CD4-positive, alpha-beta T cell treated with Interleukin-10 for 1 hour (primary cell): ENCODE measurements around the gene ANKLE1.

ENCODE experiments used
- DNase-seq: peaks from one replicate; pipeline ENCODE4 v3.0.0-alpha.2; 2020

ANKLE1 gene

DNA sequence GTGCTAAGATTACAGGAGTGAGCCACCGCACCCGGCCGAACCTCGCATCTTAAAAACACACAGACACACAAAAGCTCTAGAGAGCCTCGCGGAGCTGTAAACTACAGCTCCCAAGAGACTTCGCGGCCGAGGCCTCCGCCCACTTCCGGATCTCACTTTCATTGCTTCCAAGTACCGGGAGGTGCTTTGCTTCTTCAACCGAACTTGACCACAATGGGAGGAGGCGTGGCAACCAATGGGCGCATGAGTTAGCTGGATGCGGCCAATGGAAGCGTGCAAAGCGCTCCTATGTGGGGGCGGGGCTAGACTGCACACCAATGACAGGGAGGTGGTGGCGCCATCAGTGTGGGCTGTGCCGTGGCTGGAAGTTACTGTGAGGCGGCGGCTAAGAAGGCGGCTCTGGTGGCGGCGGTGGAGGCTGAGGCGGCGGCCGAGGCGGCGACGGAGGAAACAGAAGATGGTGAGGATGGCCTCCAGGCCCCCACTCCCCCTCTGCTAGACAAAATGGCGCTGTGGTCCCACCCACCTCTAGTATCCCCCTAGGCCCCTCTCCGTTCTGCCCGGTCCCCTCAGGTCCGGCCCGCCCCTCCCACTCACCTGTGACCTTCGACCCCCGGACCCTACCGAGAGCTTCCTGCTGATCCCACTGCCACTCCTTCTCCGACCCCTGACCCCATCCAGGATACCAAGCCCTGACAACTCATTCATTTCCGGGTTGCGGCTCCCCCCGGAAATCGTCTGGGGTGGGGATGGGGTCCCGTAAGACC lies 27.7 kb downstream of the ANKLE1 start, which contains the start of gene DDA1:
DDA1 (plus strand) TSS at position 366 of the 767 bp plus-strand sequence; CDS start at position 458, 92 bp downstream.
- peak; percentile 100 for DNase-seq

DNA sequence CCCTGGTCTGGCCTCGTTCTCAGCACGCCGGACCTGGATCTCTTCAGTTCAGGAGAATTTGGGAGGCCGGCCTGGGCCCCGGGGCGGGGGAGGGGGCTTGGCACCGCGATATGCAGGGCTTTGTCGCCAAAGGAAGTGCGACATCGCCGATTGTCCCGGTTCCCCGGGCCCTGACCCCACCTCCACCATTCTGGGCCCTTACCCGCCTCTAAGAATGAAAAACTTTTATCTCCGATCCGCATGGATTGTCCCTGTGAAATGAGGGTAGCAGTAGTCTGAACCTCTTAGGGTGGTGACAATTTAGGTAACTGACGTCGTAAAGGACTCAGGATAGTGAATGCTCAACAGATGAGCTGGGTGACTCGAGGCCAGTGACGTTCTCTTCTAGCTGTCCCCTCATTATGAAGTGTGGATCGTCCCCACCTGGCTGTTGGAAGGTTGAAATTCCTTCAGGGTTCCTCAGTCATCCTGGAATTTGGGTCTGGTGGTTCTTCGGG lies 28.3 kb downstream of the ANKLE1 start:
- DNase-seq = no peak

DNA sequence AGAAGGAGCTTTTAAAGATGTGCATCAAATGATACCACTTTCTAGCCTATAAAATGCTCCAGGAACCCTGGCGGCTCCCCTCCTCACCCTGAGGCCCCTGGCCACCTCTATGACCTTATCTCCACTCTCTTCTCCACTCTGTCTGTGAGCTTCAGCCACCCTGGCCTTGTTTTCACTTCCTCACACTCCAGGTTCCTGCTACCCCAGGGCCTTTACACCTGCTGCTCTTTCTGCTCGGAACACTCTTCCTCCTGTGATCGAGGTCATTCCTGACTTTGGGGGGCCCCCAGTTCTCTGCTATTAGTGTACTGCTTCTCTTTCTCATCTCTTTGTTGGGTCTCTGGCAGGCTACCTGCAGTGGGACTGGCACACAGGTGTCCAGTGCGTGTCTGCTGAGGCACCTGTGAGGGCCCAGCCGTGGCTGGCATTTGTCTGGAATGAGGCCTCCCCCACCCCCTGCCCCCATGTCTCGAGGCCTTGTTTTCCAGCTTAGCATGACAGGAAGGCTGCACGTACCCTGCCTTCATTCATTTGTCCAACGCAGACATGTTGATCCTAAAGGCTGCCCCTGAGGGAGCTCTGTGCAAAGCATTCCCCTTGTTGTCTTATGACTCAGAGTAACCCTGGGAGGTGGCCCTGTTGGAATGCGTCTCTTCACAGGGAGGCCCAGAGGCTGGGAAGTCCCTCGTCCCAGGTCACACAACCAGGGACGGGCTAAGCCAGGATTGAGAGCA lies 29.9 kb downstream of the ANKLE1 start:
- DNase-seq = no peak

DNA sequence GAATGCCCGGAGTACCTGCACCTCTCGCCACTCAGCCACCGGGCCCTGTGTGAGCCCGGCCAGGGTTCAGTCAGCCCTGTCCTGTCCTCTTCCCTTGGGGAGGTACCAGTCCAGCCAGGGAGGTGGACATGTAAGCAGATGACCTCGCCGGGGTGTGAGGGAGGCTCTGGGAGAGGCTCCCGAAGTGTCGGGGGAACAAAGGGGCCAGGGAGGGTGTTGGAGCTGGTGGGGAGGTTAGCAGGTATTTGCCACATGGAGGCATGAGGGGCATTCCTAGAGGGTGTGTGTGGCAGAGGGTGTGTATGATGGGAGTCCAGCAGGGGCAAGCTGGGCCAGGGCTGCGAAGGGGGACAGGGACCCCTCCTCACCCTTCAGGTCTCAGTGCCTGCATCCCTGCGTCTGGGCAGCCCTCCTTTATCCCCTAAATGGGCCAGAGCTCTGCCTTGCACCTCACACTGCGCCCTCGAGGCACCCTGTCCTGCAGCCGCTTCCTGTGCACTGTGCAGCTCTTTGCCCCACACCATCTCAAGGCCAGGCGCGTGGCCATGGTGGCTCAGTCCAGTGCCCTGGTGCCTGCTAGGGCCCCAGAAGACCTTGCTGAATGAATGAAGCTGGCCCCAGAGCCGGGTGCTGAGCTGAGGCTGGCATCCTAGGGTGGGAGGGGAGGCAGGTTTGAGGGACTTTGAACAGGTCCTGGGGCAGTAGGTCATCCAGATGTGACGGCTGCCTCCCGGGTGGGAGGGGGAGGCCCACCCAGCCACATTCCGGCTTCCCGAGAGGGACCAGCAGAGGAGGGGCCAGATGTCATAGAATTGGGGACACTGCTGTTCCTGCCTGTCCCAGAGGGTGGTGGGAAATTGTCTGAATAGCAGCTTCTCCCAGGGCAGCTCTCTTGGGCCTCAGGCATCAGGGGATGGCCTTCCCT lies 30.8 kb downstream of the ANKLE1 start:
- DNase-seq = no peak

DNA sequence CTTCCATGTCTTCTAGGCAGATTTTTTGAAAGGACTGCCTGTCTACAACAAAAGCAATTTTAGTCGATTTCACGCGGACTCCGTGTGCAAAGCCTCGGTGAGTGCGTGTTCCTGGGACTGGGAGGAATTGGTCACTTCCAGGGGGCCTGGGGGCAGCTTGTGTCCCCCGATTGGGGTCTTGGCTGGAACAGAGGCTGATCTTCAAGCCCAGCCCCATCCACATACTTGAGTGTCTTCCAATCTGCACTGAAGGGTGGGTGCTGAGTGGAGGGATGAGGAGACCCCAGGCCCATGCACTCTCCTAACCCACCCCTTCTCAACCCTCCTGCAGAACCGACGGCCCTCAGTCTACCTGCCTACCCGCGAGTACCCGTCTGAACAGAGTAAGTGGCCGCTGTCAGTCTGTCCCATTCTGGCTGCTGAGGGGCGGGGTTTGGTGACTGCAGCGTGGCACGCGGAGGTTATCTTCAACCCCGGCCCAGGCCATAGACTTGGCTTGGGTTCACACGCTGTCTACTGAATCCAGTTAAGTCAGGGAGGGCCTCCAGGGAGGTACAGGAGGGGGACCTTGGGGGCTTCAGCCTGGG lies 32.4 kb downstream of the ANKLE1 start:
- DNase-seq = no peak

DNA sequence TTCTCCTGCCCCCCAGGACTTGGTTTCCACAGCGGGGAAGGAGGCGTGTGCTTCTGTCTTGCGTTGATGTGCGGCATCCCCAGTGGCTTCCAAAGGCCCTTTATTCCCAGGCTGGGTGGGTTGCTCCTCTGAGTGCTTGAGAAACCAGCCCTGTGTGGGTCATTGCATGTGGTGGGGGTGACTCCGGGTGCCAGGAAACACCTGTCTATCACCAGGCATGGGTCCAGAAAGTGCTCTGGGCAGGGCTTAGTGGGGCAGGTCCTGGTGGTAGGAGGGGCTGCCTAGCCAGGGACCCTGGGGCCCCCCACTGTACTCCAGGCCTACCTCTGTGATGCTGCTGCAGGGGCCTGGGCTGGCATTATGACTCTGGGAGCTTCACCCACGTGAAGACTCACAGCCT lies 37.3 kb downstream of the ANKLE1 start:
- DNase-seq = no peak

DNA sequence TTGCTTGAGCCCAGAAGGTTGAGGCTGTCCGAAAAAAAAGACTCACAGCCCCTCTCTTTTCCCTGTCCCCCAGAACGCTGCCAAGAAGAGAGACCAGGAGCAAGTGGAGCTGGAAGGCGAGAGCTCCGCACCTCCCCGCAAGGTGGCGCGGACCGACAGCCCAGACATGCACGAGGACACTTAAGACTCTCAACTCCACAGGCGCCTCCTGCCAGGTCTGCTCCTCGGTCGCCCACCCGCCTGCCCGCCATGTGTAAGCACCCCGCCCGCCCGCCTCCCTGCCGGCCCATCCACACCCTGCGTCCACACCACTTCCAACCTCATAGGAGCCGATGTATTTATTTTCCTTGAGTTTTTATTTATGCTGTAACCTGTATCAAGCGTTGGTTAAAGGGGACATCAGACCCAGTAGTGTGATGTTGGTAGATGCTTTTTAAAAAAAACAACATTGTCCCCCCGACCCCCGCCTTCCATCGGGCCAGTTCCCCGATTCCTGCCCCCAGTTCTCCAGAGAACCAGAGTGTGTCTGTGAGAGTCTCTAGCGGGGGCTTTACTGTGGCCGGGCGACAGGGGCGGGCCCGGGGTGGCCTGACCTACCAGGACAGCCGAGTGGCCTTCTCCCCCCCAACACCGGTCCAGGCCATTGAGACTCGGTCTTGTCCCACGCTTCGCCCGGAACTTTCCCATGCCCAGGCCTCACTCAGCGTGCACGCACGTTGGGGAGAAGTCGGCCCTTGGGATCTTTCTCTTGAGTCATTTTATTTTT lies 38.0 kb downstream of the ANKLE1 start:
- DNase-seq = no peak

DNA sequence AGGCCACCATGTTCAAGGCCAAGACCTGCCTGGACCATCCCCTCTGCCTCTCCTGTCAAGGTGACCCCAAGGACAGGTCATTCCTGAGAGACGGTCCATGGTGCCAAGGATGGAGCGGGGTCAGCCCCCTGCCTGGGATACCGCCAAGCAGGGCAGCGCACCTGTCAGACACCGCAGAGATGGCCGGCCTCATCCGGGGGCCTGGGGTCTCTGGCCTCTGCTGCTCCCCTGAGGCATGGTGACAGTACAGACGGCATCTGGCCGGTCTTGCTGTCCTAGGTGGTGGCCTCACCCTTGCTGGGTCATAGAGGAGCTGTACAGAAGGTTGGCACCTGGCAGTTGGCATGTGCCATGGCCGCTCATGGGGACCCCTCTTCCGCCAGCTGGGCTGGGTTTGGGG lies 38.7 kb downstream of the ANKLE1 start:
- no peak for DNase-seq

DNA sequence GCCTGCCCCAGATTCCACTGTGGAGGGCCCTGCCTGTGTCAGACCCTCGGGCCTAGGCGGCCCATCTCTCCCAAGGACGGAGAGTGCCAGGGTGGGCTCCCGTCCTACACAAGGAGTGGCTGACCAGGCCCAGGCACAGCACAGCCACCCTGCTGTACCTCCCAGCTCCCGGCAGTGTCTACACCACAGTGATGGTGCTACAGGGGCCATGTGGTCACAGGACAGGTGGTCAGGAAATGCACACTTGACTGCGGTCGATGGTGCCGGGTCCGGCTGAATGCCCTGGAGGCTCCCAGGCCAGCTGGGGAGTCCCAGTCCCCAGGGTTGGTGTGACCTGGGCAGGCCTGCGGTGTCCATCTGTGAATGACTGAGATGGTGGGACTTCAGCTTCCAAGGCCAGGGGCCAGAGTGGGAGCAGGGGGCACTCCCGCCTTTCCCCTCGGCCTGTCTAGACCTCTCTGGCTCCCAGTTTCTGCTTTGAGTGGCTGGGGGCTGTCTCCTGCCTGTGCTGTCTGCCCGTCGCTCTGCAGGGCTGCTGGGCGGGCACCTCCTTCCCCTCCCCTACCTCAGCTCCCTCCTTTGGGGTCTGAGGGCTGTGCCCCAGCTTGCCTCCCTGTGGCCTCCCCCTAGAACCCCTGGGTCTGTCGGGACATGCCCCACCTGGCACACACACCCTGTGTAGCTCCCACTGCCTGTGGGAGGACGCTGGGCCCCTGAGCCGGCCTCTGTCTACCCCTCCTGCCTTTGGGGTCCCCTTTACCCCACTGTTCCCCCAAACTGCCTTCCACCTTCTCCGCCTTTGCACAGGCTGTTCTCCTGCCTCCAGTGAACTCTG lies 40.2 kb downstream of the ANKLE1 start:
- no peak for DNase-seq

DNA sequence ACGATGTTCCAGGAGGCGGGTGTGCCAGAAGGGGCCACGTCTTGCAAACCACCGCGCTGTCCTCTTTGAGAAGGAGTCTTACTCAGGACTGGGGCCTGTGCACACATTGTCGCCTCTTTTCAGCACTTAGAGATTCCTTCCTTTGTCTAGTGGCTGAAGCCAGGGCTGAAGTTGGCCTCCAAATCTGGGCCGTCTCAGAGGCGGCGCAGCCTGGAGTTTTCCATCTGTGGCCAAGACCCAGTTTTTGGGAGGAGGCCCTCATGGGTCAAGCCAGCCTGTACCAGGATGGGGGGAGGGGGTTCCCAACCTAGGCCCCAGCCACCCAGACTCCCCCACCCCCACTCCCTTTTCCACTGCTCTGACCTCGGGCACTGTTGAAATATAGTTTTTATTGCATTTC lies 41.2 kb downstream of the ANKLE1 start:
- no peak for DNase-seq

DNA sequence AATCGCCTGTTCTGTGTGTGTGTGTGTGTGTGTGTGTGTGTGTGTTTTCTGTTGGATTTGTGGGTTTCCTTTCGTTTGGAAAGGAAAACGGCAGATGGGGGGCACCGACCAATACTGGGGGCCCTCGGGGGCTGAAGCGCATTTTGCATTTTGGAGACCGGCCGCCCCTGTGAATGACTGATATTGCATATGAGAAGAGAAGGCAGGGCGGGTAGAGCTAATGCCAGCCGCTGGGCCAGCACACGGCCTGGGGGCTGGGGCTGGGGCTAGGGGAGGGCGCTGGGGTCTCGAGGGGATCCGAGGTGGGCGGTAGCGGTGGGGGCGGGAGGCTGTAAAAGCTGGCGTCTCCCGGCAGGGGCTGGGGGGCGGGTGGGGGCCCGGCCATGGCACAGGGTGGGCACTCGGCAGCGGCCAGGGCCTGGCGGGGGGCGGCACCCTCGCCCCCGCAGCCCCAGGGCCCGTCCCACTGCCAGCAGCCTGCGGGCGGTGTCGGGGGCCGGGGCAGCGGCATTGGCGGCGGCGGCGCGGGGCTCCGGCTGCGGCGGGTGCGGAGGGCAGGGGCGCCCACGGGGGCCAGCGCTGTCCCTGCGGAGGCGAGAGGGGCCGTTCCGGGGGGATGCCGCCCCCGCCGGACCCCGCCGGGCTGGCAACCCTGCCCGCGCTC lies 41.7 kb downstream of the ANKLE1 start:
- no peak for DNase-seq

DNA sequence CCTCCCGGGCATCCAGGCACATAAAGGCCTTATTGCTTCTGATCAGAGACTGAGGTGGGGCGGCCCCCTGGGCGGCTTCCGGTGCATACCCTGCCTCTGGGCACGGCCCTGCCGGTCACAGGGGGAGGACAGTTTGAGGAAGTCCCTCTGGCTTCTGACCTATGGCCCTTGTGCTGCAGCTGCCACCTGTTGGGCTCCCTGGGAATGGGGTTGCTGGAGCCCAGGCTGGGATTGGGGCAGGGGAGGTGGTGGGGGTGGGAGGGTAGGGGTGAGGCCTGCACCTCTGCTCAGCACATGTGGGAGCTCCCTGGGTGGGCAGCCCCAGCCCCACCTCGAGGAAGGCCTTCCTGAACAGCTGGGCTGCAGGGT lies 42.2 kb downstream of the ANKLE1 start:
- no peak for DNase-seq

DNA sequence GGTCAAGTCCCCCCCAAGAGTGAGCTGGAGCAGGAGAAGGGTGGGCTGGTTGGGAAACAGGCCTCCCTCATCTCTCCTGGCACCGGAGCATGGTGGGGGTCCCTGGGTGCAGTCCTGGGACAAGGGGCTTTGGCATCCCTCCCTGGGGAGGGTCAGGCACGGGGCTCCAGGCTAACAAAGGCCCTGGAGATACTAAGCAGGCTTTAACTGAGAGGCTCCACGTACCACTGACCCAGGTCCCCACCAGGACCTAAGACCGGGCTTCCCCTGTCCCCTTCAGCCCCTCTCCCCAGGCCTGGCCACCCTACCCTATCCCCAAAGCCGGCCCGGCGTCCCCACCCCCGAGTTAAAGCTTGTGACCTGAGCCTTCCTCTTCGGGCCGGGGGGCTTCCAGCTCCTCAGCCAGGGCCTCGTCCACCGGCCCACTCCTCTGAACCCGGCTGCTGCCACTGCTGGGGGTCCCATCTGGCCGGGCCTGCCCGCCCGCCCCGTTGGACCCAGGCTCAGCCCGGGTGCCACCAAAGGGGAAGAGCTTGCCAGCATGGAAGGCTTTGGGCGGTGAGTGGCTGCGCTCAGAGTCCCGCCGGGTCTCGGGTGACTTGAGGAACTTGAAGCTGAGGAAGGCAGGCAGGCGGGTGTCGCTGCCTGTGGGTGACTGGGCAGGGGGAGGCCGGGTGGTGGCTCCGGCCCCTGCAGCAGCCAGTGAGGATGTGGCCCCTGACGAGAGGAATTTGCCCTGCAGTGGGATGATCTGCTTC lies 42.8 kb downstream of the ANKLE1 start:
- no peak for DNase-seq

DNA sequence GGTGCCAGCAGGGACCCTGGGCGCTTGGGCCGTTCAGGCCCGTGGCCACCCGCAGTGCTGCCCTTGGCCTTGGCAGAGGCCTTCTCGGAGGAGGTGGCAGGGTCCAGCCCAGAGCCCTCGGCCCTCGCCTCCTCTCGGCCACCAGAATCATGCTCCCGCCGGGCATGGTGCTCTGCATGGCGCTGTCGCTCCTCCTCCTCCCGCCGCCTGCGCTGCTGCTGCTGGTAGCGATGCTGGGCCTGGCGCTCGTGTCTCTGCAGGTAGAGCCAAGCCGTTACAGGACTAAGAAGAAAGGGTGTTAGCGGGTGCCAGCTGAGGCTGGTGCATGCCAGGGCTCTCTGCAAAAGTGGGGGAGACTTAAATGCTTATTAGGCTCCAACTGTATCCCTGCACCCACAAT lies 43.4 kb downstream of the ANKLE1 start:
- DNase-seq = no peak

DNA sequence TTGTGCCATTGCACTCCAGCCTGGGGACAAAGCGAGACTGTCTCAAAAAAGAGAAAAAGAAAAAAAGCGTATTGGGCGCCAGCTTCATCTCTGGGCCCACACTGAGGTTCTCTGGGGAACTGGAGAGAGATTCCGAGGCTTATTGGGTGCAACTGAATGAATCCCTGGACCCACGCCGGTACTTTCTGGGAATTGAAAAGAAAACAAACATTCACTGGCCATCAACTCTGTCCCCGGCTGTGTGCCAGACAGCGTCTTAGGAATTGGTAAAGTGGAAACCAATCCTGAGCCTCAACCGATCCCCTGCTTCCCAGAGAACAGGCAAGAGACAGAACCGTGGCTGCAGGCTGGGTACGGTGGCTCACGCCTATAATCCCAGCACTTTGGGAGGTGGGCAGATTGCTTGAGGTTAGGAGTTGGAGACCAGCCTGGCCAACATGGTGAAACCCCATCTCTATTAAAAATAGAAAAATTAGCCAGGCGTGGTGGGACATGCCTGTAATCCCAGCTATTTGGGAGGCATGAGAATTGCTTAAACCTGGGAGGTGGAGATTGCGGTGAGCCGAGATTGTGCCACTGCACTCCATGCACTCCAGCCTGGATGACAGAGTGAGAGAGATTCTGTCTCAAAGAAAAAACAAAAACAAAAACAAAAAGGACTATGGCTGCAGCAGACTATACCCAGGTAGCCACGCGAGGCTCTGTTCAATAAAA lies 44.3 kb downstream of the ANKLE1 start:
- no peak for DNase-seq

DNA sequence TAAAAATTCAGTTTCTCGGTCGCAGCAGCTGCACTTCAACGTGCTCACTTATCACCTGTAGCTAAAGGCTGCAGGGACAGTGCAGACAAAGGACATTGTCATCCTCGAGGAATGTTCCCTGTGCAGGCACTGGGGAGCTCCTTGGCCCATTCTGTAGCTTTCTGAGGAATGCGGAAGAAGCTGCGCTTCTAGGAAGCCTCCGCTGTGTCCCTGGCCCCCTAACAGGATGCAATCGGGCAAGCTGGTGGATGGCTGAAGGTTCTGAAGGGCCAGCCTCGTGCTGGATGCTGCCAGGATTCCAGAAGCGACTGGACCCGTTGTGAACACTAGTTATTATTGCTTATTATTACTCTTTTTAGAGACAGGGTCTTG lies 44.9 kb downstream of the ANKLE1 start:
- no peak for DNase-seq

DNA sequence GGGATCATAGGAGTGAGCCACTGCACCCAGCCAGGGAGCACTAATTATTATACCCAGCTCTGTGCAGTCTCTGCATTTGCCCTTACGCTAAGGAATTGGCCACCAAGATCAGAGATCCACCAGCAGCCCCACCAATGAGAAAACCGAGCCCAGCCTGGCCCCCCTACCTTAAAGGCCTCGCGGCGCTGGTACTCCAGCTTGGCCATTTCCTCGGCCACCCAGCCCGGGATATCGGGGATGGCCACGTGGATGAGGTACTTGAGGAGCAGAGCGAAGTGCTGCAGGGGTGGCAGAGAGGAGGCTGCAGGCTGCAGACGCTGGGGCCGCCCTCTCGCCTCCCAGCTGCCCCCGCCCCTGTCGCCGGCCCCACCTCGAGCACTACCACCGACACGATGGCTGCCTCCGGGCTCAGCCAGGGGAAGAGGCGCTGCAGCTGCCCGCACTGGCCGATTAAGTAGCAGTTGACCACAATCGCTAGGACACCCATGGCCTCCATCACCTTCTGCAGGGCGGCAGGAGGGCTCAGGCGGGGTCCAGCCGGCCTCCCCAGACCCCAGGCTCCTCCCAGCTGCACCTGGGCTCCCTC lies 45.5 kb downstream of the ANKLE1 start:
- DNase-seq = no peak

DNA sequence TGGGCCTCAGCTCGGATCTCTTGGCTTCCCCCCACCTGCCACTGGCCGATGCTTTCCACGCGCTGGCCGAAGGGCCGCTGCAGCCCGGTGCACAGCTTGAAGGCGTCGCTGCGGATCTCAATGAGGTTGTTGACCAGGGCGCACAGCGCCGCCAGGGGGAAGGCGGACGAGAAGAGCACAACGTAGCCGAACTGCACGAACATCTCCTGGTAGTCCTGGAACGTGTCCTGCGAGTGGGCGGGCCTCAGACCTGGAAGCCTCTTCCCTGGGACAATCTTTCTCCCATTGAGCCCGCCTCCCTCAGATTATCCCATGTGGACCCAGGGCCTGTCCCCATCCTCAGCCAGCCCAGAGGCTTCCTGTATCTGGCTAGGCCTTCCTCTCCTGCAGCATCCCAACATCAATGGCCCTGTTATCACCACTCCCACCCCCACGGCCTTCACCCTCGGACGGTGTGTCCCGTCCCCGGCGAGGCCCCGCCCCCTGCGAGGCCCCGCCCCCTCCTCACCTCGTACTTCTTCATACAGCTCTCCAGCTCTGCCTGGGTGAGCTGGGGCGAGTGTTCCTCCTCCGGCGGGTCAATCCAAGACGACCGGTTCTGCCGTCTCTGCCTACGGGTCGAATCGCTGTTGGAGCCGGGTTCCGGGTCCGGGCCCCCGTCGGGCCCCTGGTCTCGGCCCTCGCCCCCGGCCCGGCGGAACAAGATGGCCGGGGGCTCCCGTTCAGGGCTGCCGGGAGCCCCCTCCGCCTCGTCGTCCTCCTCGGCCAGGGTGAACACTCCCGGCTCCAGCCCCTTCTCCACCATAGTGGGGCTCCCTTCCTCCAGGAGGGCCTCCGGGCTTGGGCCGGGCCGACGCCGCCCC lies 46.2 kb downstream of the ANKLE1 start:
- DNase-seq = peak; percentile 68
